HEK293 (cell line): ENCODE measurements around the gene CCDC9B.

Experiments
- CTCF ChIA-PET: fragments of 350-600 bp; formaldehyde crosslinking; extraction: SDS; loops from one replicate; lab custom pipeline; 2021; ENCODE audit warnings: antibody characterized with exemption; lab: Yijun Ruan, JAX
- POLR2A ChIA-PET: fragments of 300-600 bp; formaldehyde crosslinking; extraction: SDS; loops from one replicate; lab custom pipeline; 2020; ENCODE audit warnings: antibody characterized with exemption, inconsistent platforms; lab: Yijun Ruan, JAX
- H3K27ac ChIP-seq: fragments of 200-500 bp; sonication (Bioruptor generic); 2 replicates; pipeline ENCODE4 v1.5.1; 2014; ENCODE audit warnings: low read depth, low read length, control low read depth, inconsistent platforms; ENCODE audit errors: extremely low read depth
- H3K36me3 ChIP-seq, 2 experiments: fragments of 200-500 bp in 1 of 2; sonication (Bioruptor generic) in 1 of 2; 1 replicate in 1 of 2; 2 replicates in 1 of 2; pipeline ENCODE4 v1.5.1; 2014 to 2017; ENCODE audit warnings: inconsistent platforms in 2 of 2, low read length in 2 of 2; ENCODE audit not compliant: control insufficient read depth in 2 of 2, insufficient read depth in 1 of 2
- H3K4me1 ChIP-seq: fragments of 200-500 bp; sonication (Bioruptor generic); 2 replicates; pipeline ENCODE4 v1.5.1; 2014; ENCODE audit warnings: mild to moderate bottlenecking, low read length, inconsistent platforms; ENCODE audit not compliant: control insufficient read depth, insufficient read depth
- H3K4me3 ChIP-seq: 2 replicates; pipeline ENCODE4 v1.5.1; 2011; ENCODE audit warnings: low read depth, mild to moderate bottlenecking, control low read depth, low read length, moderate library complexity
- H3K9me3 ChIP-seq: fragments of 200-500 bp; sonication (Bioruptor generic); 2 replicates; pipeline ENCODE4 v1.5.1; 2014; ENCODE audit warnings: low read depth, low read length, inconsistent platforms; ENCODE audit not compliant: control insufficient read depth, insufficient read depth
- ATF2 ChIP-seq: fragments of 450-650 bp; formaldehyde crosslinking; IDR thresholded peaks from 2 replicates; pipeline ENCODE4 v1.5.1; 2016; ENCODE audit warnings: missing biosample characterization, missing genetic modification characterization, low read depth
- EGR2 ChIP-seq: fragments of 450-650 bp; formaldehyde crosslinking; IDR thresholded peaks from 2 replicates; pipeline ENCODE4 v1.5.1; 2016; ENCODE audit warnings: low read depth, missing biosample characterization, missing genetic modification characterization
- KLF16 ChIP-seq: fragments of 450-650 bp; formaldehyde crosslinking; IDR thresholded peaks from 2 replicates; pipeline ENCODE4 v1.5.1; 2017; ENCODE audit warnings: missing biosample characterization, missing genetic modification characterization
- MYNN ChIP-seq: fragments of 450-650 bp; formaldehyde crosslinking; IDR thresholded peaks from 2 replicates; pipeline ENCODE4 v1.5.1; 2016; ENCODE audit warnings: missing biosample characterization, missing genetic modification characterization, borderline replicate concordance
- OSR2 ChIP-seq: fragments of 450-650 bp; formaldehyde crosslinking; IDR thresholded peaks from 2 replicates; pipeline ENCODE4 v1.5.1; 2016; ENCODE audit warnings: missing biosample characterization, missing genetic modification characterization
- SCRT1 ChIP-seq: fragments of 450-650 bp; formaldehyde crosslinking; IDR thresholded peaks from 2 replicates; pipeline ENCODE4 v1.5.1; 2016; ENCODE audit warnings: missing biosample characterization, missing genetic modification characterization, borderline replicate concordance
- SCRT2 ChIP-seq: fragments of 450-650 bp; formaldehyde crosslinking; IDR thresholded peaks from 2 replicates; pipeline ENCODE4 v1.5.1; 2016; ENCODE audit warnings: missing biosample characterization, missing genetic modification characterization
- SP2 ChIP-seq: fragments of 450-650 bp; formaldehyde crosslinking; IDR thresholded peaks from 2 replicates; pipeline ENCODE4 v1.5.1; 2016; ENCODE audit warnings: missing biosample characterization, missing genetic modification characterization
- ZBTB8A ChIP-seq: fragments of 450-650 bp; formaldehyde crosslinking; IDR thresholded peaks from 2 replicates; pipeline ENCODE4 v1.5.1; 2016; ENCODE audit warnings: missing biosample characterization, missing genetic modification characterization
- ZFHX2 ChIP-seq: fragments of 450-650 bp; formaldehyde crosslinking; conservative IDR thresholded peaks from 2 replicates; pipeline ENCODE4 v1.5.1; 2016; ENCODE audit warnings: missing biosample characterization, missing genetic modification characterization
- ZFP69B ChIP-seq: fragments of 450-650 bp; formaldehyde crosslinking; IDR thresholded peaks from 2 replicates; pipeline ENCODE4 v1.5.1; 2016; ENCODE audit warnings: missing biosample characterization, missing genetic modification characterization
- ZIC2 ChIP-seq: fragments of 450-650 bp; formaldehyde crosslinking; IDR thresholded peaks from 2 replicates; pipeline ENCODE4 v1.5.1; 2016; ENCODE audit warnings: missing biosample characterization, missing genetic modification characterization
- ZNF335 ChIP-seq: fragments of 450-650 bp; formaldehyde crosslinking; conservative IDR thresholded peaks from 2 replicates; pipeline ENCODE4 v1.5.1; 2016; ENCODE audit warnings: missing biosample characterization, missing genetic modification characterization
- ZNF341 ChIP-seq: fragments of 450-650 bp; formaldehyde crosslinking; IDR thresholded peaks from 2 replicates; pipeline ENCODE4; 2016; ENCODE audit warnings: low read depth, missing biosample characterization, missing genetic modification characterization
- ZNF394 ChIP-seq: fragments of 450-650 bp; formaldehyde crosslinking; IDR thresholded peaks from 2 replicates; pipeline ENCODE4 v1.5.1; 2016; ENCODE audit warnings: missing biosample characterization, missing genetic modification characterization, mild to moderate bottlenecking, moderate library complexity, borderline replicate concordance
- ZNF426 ChIP-seq: fragments of 450-650 bp; formaldehyde crosslinking; IDR thresholded peaks from 2 replicates; pipeline ENCODE4 v1.5.1; 2017; ENCODE audit warnings: missing biosample characterization, missing genetic modification characterization, mild to moderate bottlenecking, inconsistent platforms, moderate library complexity
- ZNF48 ChIP-seq: fragments of 450-650 bp; formaldehyde crosslinking; IDR thresholded peaks from 2 replicates; pipeline ENCODE4 v1.5.1; 2016; ENCODE audit warnings: missing biosample characterization, missing genetic modification characterization
- ZNF510 ChIP-seq: fragments of 450-650 bp; formaldehyde crosslinking; IDR thresholded peaks from 2 replicates; pipeline ENCODE4 v1.5.1; 2018; ENCODE audit warnings: mild to moderate bottlenecking, missing genetic modification characterization, missing biosample characterization; ENCODE audit not compliant: insufficient replicate concordance
- ZNF549 ChIP-seq: fragments of 450-650 bp; IDR thresholded peaks from 2 replicates; pipeline ENCODE4 v1.5.1; 2018; ENCODE audit warnings: missing biosample characterization, missing genetic modification characterization, mild to moderate bottlenecking, inconsistent platforms, moderate library complexity
- ZNF580 ChIP-seq: fragments of 450-650 bp; formaldehyde crosslinking; IDR thresholded peaks from 2 replicates; pipeline ENCODE4 v1.5.1; 2016; ENCODE audit warnings: missing biosample characterization, missing genetic modification characterization
- ZNF585B ChIP-seq: fragments of 450-650 bp; formaldehyde crosslinking; IDR thresholded peaks from 2 replicates; pipeline ENCODE4 v1.5.1; 2016; ENCODE audit warnings: missing biosample characterization, missing genetic modification characterization
- ZNF600 ChIP-seq: fragments of 450-650 bp; formaldehyde crosslinking; IDR thresholded peaks from 2 replicates; pipeline ENCODE4 v1.5.1; 2016; ENCODE audit warnings: missing biosample characterization, missing genetic modification characterization
- ZNF629 ChIP-seq: fragments of 450-650 bp; formaldehyde crosslinking; IDR thresholded peaks from 2 replicates; pipeline ENCODE4 v1.5.1; 2017; ENCODE audit warnings: missing biosample characterization, missing genetic modification characterization

The CCDC9B gene

GRCh38 chr15:40334541-40334940, 6.2 kb downstream of the CCDC9B start:
- ChIA-PET POLR2A (interaction anchor here (1.1 to 1.6 kb wide), 3 partner anchors 9 to 11 kb away, joined by 3 to 5 read pairs (median 4); partner anchors contain the start of gene INAFM2), CTCF (interaction anchor here (1.3 to 2.2 kb wide), 4 partner anchors 10 to 20 kb away, joined by 4 to 7 read pairs (median 6); no protein-coding TSS in a partner anchor)
- Histone ChIP-seq H3K9me3 (no peaks in the 10 kb centered on the region), H3K27ac (peak overlapping the region; percentile 19; the same call in 1 of the 2 replicates), H3K36me3 (no peaks in the 10 kb centered on the region), H3K4me1 (no peaks in the 10 kb centered on the region; the same call in 1 of the 2 replicates), H3K4me3 (no peak overlapping the region)
- no peak for TF ChIP-seq ZNF580 (tag by site-specific recombination)
- TF ChIP-seq ZNF510 (tag by site-specific recombination) = no peak

GRCh38 chr15:40333922-40334492, 6.7 kb downstream of the CCDC9B start:
- H3K9me3 ChIP-seq = no peaks in the 10 kb centered on the region
- ChIA-PET POLR2A (interaction anchor here (0.6 to 1.4 kb wide), 4 partner anchors 8 to 95 kb away, joined by 4 to 5 read pairs (median 4); partner anchors contain the start of gene INAFM2), CTCF (interaction anchor here (1.2 to 2.2 kb wide), 5 partner anchors 9 to 20 kb away, joined by 3 to 7 read pairs (median 4); no protein-coding TSS in a partner anchor)
- TF ChIP-seq ZBTB8A (tag by site-specific recombination) (peak; percentile 68), ZNF341 (tag by site-specific recombination) (peak; percentile 56), ZIC2 (tag by site-specific recombination) (peak; percentile 87), SCRT2 (tag by site-specific recombination) (peak; percentile 80), ZNF48 (tag by site-specific recombination) (no peak), ZNF426 (tag by site-specific recombination) (no peak), ZNF629 (tag by site-specific recombination) (peak; percentile 65), ATF2 (peak; percentile 31; the same call in 1 of the 2 replicates), EGR2 (peak; percentile 53), ZFHX2 (tag by site-specific recombination) (peak; percentile 38; the same call in 1 of the 2 replicates), SCRT1 (tag by site-specific recombination) (0 out of 2 replicates have a peak, but pooled peaks have one; percentile 8), ZNF335 (tag by site-specific recombination) (0 out of 2 replicates have a peak, but pooled peaks have one; percentile 13), SP2 (tag by site-specific recombination) (peak; percentile 41), ZNF585B (tag by site-specific recombination) (no peak), KLF16 (tag by site-specific recombination) (no peak), OSR2 (tag by site-specific recombination) (peak; percentile 75), ZNF549 (tag by site-specific recombination) (no peak), MYNN (tag by site-specific recombination) (no peak), ZFP69B (no peak), ZNF600 (tag by site-specific recombination) (peak; percentile 81), ZNF394 (peak; percentile 96)
- no peak overlapping the region for H3K4me3 ChIP-seq
- H3K27ac ChIP-seq = peak overlapping the region; percentile 19; the same call in 1 of the 2 replicates
- H3K4me1 ChIP-seq = no peaks in the 10 kb centered on the region; the same call in 1 of the 2 replicates
- no peaks in the 10 kb centered on the region for H3K36me3 ChIP-seq
